ENCODE measurements around the gene ZDHHC20.

- TF ChIP-seq, protein P1, sequence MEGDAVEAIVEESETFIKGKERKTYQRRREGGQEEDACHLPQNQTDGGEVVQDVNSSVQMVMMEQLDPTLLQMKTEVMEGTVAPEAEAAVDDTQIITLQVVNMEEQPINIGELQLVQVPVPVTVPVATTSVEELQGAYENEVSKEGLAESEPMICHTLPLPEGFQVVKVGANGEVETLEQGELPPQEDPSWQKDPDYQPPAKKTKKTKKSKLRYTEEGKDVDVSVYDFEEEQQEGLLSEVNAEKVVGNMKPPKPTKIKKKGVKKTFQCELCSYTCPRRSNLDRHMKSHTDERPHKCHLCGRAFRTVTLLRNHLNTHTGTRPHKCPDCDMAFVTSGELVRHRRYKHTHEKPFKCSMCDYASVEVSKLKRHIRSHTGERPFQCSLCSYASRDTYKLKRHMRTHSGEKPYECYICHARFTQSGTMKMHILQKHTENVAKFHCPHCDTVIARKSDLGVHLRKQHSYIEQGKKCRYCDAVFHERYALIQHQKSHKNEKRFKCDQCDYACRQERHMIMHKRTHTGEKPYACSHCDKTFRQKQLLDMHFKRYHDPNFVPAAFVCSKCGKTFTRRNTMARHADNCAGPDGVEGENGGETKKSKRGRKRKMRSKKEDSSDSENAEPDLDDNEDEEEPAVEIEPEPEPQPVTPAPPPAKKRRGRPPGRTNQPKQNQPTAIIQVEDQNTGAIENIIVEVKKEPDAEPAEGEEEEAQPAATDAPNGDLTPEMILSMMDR (IDR thresholded peaks at IDR 0.05; ENCODE audit: low read depth, low read length): no peak
- TF ChIP-seq POLR2A (IDR thresholded peaks at IDR 0.05; ENCODE audit: extremely low read depth, insufficient read length) (no peak), MYC (IDR thresholded peaks at IDR 0.05; ENCODE audit: low read depth, low read length) (no peak), MAX (IDR thresholded peaks at IDR 0.05; ENCODE audit: low read depth, low read length) (no peak)
These were observed 22.5 kb downstream of the ZDHHC20 start for GRCh38 chr13:21436582-21436981.
